ENCODE measurements around the gene HYLS1. TPM values are rescaled to one million over a fixed set of nuclear protein-coding genes. Genes with fewer than 3 reads are reported as not detected.

HYLS1 gene
- total RNA-seq, 4 donors from 2014 or later: 0.26 to 10.9 (median 4.2) TPM

DNA sequence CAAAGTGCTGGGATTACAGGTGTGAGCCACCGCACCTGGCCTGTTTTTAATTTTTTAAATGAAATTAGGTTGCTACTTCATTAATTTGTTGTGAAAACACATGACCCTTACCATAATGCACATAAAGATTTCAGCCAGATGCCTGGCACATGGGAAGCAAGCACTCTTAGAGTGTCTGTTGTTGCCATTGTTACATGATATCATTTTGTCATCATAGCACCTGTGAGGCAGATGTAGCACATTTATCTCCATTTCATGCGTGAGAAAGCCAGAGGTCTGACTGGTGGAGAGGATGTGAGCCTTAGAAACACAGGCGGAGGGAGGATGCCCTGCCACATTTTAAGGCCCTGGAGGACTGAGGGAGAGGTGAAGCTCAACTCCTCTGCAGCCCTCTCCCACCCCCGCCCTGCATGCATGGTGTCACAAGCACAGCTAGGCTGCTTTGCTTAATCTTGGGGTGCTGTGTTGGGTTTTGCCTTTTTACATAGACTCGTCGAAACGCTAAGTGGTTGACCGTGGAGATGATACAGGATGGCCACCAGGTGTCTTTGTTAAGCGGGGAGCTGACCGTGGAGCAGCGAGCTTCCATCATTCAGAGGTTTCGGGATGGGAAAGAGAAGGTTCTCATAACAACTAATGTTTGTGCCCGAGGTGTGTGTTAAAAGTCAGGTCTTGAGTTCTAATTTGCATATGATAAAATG, 30.8 kb downstream of the HYLS1 start:
- no peak overlapping the region for H3K27ac ChIP-seq
- DNase-seq: no peak
- TF ChIP-seq, protein P1, sequence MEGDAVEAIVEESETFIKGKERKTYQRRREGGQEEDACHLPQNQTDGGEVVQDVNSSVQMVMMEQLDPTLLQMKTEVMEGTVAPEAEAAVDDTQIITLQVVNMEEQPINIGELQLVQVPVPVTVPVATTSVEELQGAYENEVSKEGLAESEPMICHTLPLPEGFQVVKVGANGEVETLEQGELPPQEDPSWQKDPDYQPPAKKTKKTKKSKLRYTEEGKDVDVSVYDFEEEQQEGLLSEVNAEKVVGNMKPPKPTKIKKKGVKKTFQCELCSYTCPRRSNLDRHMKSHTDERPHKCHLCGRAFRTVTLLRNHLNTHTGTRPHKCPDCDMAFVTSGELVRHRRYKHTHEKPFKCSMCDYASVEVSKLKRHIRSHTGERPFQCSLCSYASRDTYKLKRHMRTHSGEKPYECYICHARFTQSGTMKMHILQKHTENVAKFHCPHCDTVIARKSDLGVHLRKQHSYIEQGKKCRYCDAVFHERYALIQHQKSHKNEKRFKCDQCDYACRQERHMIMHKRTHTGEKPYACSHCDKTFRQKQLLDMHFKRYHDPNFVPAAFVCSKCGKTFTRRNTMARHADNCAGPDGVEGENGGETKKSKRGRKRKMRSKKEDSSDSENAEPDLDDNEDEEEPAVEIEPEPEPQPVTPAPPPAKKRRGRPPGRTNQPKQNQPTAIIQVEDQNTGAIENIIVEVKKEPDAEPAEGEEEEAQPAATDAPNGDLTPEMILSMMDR (IDR thresholded peaks at IDR 0.05): no peak
- TF ChIP-seq POLR2A (IDR thresholded peaks at IDR 0.05): no peak
- H3K4me1 ChIP-seq: no peaks in the 10 kb centered on the region
- no peaks in the 10 kb centered on the region for H3K36me3 ChIP-seq
- H3K27me3 ChIP-seq: no peaks in the 10 kb centered on the region
- intact Hi-C loops (cut with DNase I; ENCODE audit: low total_unique reads): no loop called here
- no peaks in the 10 kb centered on the region for H3K9me3 ChIP-seq
- no peak overlapping the region for H3K4me3 ChIP-seq

DNA sequence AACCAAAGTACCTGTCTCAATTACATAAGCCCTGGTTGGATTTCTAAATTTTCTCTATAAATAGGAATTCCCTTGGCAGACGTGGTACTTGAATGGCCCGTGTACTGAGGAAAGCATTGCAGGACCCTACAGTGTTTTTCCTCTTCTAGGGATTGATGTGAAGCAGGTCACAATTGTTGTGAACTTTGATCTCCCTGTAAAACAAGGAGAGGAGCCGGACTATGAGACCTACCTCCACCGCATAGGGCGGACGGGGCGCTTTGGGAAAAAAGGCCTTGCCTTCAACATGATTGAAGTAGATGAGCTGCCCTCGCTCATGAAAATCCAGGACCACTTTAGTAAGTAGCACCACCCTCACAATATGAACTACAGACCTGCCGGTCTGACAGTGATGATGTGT, 33.6 kb downstream of the HYLS1 start:
- no peak for TF ChIP-seq POLR2A (IDR thresholded peaks at IDR 0.05)
- TF ChIP-seq, protein P1 (IDR thresholded peaks at IDR 0.05): no peak
- H3K4me1 ChIP-seq: no peaks in the 10 kb centered on the region
- no peak for DNase-seq
- no peaks in the 10 kb centered on the region for H3K27me3 ChIP-seq
- no peaks in the 10 kb centered on the region for H3K36me3 ChIP-seq
- no peak overlapping the region for H3K4me3 ChIP-seq
- intact Hi-C loops (cut with DNase I; ENCODE audit: low total_unique reads): loop anchor here (5.0 kb wide), 1 partner anchor 271 kb away; no protein-coding TSS in a partner anchor
- H3K9me3 ChIP-seq: no peaks in the 10 kb centered on the region
- H3K27ac ChIP-seq: no peak overlapping the region

DNA sequence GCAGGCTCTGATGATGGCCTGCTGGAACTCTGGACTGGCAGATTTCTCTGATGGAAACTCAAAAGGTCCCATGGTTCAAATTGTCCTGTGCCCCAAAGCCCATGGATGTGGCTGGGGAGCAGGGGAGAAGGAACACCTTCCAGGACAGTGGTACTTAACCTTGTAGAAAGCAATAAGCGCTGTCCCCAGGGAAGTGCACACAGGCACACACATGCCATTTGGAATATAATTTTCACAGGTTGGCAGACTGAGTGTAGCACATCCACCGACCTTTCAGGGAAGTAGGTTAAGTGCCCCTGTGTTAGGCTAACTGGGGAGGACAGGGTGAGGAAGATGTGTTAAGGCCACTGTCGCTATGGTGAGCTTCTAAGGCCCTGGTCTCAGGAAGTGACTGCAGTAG, 34.7 kb downstream of the HYLS1 start:
- H3K27ac ChIP-seq: no peak overlapping the region
- no peaks in the 10 kb centered on the region for H3K36me3 ChIP-seq
- no peak for DNase-seq
- no peaks in the 10 kb centered on the region for H3K4me1 ChIP-seq
- H3K9me3 ChIP-seq: no peaks in the 10 kb centered on the region
- H3K4me3 ChIP-seq: no peak overlapping the region
- intact Hi-C loops (cut with DNase I; ENCODE audit: low total_unique reads): loop anchor here (5.0 kb wide), 1 partner anchor 270 kb away; no protein-coding TSS in a partner anchor
- no peaks in the 10 kb centered on the region for H3K27me3 ChIP-seq
- TF ChIP-seq, protein P1 (IDR thresholded peaks at IDR 0.05): no peak
- TF ChIP-seq POLR2A (IDR thresholded peaks at IDR 0.05): no peak

DNA sequence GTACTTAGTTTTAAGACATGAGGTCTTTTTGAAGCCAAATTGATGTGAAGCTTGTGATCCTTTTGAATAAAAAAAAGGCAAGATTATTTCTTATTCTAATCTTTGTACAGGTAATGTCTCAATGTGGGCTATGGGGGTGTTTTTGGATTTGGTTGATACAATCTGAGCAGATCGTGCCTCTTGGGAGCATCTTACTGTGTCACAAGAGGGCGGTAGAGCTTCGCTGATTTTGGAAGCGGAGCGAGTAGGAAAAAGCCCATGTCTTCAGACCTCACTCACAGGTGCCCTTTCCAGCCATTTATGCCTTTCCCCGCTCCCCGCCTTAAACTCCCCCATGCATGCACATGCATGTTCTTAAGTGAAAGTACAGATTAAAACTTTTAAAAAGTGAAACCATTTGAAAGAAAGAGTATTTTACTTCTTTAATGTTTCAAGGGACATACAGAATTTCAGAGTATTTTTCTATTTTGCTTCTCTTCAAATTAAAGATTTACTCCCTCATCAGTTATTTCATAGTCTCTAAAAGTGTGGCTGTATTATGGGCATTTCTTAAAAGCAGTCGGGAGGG, 35.6 kb downstream of the HYLS1 start:
- intact Hi-C loops (cut with DNase I; ENCODE audit: low total_unique reads): loop anchor here (5.0 kb wide), 1 partner anchor 269 kb away; no protein-coding TSS in a partner anchor
- H3K9me3 ChIP-seq: no peaks in the 10 kb centered on the region
- peak; percentile 75 to 79 for DNase-seq
- no peak overlapping the region for H3K4me3 ChIP-seq
- no peak overlapping the region for H3K27ac ChIP-seq
- no peaks in the 10 kb centered on the region for H3K4me1 ChIP-seq
- TF ChIP-seq, protein P1 (IDR thresholded peaks at IDR 0.05): peak; percentile 79 to 87 (median 82)
- TF ChIP-seq POLR2A (IDR thresholded peaks at IDR 0.05): no peak
- H3K27me3 ChIP-seq: no peaks in the 10 kb centered on the region
- H3K36me3 ChIP-seq: no peaks in the 10 kb centered on the region

DNA sequence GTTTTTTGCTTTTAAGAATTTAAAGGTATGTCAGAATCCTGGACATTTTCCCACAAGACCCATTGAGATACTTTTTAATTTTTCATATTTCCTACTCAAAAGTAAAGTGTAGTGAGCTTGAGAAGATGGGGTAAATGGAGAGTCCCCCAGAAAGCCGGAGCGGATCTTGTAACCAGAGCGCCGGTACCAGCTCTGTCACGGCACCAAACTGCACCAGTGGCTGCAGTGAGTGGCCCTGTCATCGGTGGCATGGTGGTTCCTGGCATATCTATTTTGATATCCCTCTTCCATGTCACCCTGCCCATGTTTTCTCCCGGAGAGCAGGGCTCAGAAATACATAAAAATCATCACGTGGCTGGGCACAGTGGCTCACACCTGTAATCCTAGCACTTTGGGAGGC, 36.2 kb downstream of the HYLS1 start:
- Histone ChIP-seq H3K27ac (no peak overlapping the region), H3K9me3 (no peaks in the 10 kb centered on the region), H3K27me3 (no peaks in the 10 kb centered on the region), H3K4me1 (no peaks in the 10 kb centered on the region), H3K36me3 (no peaks in the 10 kb centered on the region), H3K4me3 (no peak overlapping the region)
- intact Hi-C loops (cut with DNase I; ENCODE audit: low total_unique reads): loop anchor here (5.0 kb wide), 1 partner anchor 269 kb away; no protein-coding TSS in a partner anchor
- TF ChIP-seq POLR2A (IDR thresholded peaks at IDR 0.05): no peak
- TF ChIP-seq, protein P1 (IDR thresholded peaks at IDR 0.05): no peak
- DNase-seq: no peak
